ENCODE results near the gene CDH9.

DNA sequence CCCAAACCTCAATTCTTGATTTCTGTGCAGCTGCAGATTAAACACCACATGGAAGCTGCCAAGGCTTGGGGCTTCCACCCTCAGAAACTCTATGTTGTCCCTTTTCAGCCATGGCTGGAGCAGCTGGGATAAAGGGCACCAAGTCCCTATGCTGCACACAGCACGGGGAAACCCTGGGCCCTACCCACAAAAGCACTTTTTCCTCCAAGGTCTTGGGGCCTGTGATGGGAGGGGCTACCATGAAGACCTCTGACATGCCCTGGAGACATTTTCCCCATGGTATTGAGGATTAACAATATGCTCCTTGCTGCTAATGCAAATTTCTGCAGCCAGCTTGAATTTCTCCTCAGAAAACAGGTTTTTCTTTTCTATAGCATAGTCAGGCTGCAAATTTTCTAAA, 41.8 kb upstream of the CDH9 start:
- TF ChIP-seq TARDBP (IDR thresholded peaks at IDR 0.05): no peak
- no peak for TF ChIP-seq HDGF (IDR thresholded peaks at IDR 0.05; ENCODE audit: borderline replicate concordance)
- TF ChIP-seq FOXM1 (IDR thresholded peaks at IDR 0.05; ENCODE audit: borderline replicate concordance): no peak
- TF ChIP-seq BHLHE40 (IDR thresholded peaks at IDR 0.05; ENCODE audit: borderline replicate concordance): no peak
- TF ChIP-seq ARNT (IDR thresholded peaks at IDR 0.05): no peak
- TF ChIP-seq ELF4 (IDR thresholded peaks at IDR 0.05): no peak
- TF ChIP-seq FOXA1 (IDR thresholded peaks at IDR 0.05): no peak
- no peak for TF ChIP-seq ZNF384 (IDR thresholded peaks at IDR 0.05)

Measured in HEK293T (cell line).